ENCODE data around the gene TMEM126B.
A peak's percentile ranks its signal among the peaks of the same experiment; 100 is the strongest.

GRCh38 chr11:85595285-85595884 lies 33.0 kb upstream of the TMEM126B start:
- TF ChIP-seq CTCF (conservative IDR thresholded peaks at IDR 0.05) (peak; percentile 82), EZH2 (IDR thresholded peaks at IDR 0.05; ENCODE audit: low read depth) (no peak)

All from PC-9 (cell line).